HG03135 (cell line): Measurements from ENCODE around the gene RFTN2.
A peak's percentile ranks its signal among the peaks of the same experiment; 100 is the strongest.
"Not testable (repeated sequence)": the region's sequence is repeated elsewhere in the genome, so short reads cannot be mapped to it uniquely, and the experiment has no call there.

ENCODE experiments used
- ATAC-seq: cut with Tn5 transposase; IDR thresholded peaks from one replicate; pipeline ENCODE4 v1.9.1; 2021; ENCODE audit warnings: mild to moderate bottlenecking, moderate library complexity; ENCODE audit not compliant: unreplicated experiment

RFTN2 gene

GRCh38 chr2:197606180-197606579 is 69.2 kb downstream of the RFTN2 start:
- peak; percentile 84 for ATAC-seq

GRCh38 chr2:197604117-197604860 is 71.1 kb downstream of the RFTN2 start:
- ATAC-seq = no peak

- ATAC-seq = no peak
Measured at GRCh38 chr2:197601726-197602125, 73.7 kb downstream of the RFTN2 start.

- ATAC-seq = no peak
Measured at GRCh38 chr2:197600306-197600705, 75.1 kb downstream of the RFTN2 start.

GRCh38 chr2:197599285-197599965 is 76.0 kb downstream of the RFTN2 start:
- ATAC-seq = peak; percentile 55

- no peak for ATAC-seq
Measured at GRCh38 chr2:197598450-197598849, 76.9 kb downstream of the RFTN2 start.

- ATAC-seq = no peak
Measured at GRCh38 chr2:197597166-197597565, 78.2 kb downstream of the RFTN2 start.

GRCh38 chr2:197596766-197597165 is 78.6 kb downstream of the RFTN2 start:
- ATAC-seq = no peak

GRCh38 chr2:197591339-197592072 is 83.9 kb downstream of the RFTN2 start:
- ATAC-seq = no peak

GRCh38 chr2:197587255-197587654 is 88.1 kb downstream of the RFTN2 start:
- ATAC-seq = not testable (repeated sequence)

GRCh38 chr2:197580166-197580565 is 95.2 kb downstream of the RFTN2 start:
- ATAC-seq = not testable (repeated sequence)

GRCh38 chr2:197578294-197578693 is 97.1 kb downstream of the RFTN2 start:
- not testable (repeated sequence) for ATAC-seq

- ATAC-seq = no peak
Measured at GRCh38 chr2:197577446-197577845, 97.9 kb downstream of the RFTN2 start.

GRCh38 chr2:197576631-197577030 is 98.8 kb downstream of the RFTN2 start:
- no peak for ATAC-seq

GRCh38 chr2:197575987-197576386 is 99.4 kb downstream of the RFTN2 start:
- no peak for ATAC-seq

- no peak for ATAC-seq
Measured at GRCh38 chr2:197573608-197574007, 101.8 kb downstream of the RFTN2 start.

- no peak for ATAC-seq
Measured at GRCh38 chr2:197571627-197572271, 103.6 kb downstream of the RFTN2 start.

GRCh38 chr2:197560146-197560665 is 115.2 kb downstream of the RFTN2 start:
- no peak for ATAC-seq

- ATAC-seq = no peak
Measured at GRCh38 chr2:197559681-197560080, 115.7 kb downstream of the RFTN2 start.

- ATAC-seq = no peak
Measured at GRCh38 chr2:197558393-197558792, 117.0 kb downstream of the RFTN2 start.

GRCh38 chr2:197556456-197556855 is 118.9 kb downstream of the RFTN2 start:
- no peak for ATAC-seq
